Activated CD8-positive, alpha-beta memory T cell treated with anti-CD3 and anti-CD28 coated beads for 1 hour (primary cell): ENCODE measurements around the gene HOXD3.

Source experiments
- DNase-seq, 2 donors: peaks; one replicate each; pipeline ENCODE4 v3.0.0-alpha.2; 2020; ENCODE audit warnings: low read depth in 1 of 2; ENCODE audit errors: extremely low read depth in 1 of 2

Gene HOXD3

DNA sequence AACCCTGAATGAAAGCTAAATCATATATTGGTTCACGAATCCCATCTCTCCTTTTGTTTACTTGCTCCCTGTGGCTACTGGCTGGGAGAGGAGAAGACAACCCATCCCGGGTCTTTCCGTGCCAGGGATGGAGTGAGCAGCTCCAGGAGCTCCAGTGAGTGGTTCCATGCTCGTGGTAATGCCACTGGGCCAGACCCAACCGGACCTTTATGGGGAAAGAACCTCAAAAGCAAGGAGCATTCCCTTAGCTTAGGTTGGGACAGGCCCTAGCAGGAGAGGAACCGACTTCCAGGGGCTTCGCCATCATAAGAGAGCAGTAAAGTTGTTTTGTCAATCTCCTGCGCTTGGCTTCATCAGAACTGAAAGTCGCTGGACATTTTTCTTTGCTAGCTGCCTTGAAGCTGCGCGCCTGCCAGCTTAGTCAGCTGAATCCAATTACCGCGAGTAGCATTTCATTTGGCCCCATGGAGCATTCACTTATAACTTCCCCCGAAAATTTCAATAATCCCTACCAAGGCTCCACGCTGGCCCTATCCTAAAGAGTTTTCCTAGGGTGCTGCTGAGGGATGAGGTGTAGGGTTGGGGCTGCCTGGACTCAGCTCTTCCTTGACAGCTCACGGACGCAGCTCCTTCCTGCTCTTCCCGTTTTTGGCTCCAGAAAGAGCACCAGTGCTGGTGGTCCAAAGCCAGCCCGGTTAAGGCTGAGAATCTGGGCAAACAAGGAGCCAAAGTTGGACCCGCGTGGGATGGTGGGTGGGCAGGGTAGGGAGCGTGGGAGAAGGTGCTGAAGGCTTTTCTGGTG lies 4.9 kb downstream of the HOXD3 start:
- DNase-seq = no peak

DNA sequence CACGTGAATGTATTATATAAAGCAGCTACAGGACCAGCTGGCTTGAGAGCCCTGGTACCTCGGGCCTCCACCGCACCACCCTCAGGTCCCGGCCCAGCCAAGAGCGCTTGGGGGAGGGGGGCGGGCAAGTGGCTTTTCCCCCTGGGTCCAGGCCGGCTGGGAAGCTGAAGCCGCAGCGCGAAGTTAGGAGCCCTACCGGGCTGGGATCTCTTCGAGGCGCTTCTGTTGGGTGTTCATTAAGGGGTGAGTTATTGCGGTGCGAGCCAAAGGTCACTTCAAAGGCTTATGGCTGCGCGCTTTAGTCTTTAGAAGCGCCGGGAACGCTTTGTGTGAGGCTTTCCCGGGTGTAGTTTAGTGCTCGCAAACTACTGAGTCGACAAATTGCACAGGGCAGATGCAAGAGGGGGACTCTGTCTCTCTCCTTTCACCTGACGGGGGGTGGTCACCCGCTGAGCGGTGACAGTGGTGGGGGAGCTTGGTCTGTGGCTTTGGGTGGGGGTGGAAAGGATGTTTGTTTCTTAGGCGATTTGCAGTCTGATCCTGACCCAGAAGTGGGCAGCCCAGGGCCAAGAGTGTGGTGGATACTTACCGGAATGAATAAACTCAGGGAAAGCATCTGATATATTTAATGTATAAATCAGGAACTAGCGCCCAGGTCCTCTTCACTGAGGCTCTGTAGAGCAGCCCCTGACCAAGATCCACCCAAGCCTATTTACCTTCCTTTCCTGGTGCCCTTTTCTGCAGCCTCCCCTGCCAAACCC lies 6.0 kb downstream of the HOXD3 start:
- DNase-seq = no peak

GRCh38 chr2:176163672-176164056 lies 6.6 kb downstream of the HOXD3 start:
- DNase-seq = no peak

GRCh38 chr2:176164201-176164600 lies 7.1 kb downstream of the HOXD3 start:
- no peak for DNase-seq

- DNase-seq = no peak
These were observed 7.7 kb downstream of the HOXD3 start for GRCh38 chr2:176164611-176165369.

DNA sequence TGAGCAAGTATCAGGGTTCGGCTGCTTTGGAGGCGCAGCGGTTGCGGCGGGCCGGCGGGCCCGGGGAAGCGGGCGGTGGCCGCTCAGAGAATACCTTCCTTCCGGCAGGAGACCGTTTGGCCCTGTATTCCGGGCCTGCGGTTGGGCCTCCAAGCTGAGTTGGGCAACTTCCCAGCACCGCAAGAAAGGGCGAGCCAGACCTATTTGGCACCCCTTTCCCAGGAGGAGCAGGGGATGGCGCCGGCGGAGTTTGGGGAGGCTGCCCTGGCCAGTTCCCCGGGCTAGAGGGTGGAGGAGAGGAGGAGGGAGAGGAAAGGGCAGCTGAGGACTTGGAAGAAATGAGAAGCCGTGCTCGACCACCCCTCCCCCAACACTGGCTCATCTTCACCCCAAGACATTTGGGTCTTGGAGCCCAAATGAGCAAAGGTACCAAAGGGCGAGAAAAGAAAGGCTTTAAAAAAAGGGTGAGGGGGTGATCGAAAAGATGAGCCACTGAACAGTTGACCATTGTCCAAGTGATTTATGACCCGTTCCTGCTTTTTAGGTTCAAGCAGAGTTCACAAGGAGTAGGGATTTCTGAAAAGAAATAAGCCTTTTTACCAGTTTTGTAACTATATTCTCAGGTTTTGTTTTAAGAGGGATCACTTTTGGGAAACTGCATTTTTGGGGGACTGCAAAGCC lies 8.4 kb downstream of the HOXD3 start:
- no peak for DNase-seq

DNA sequence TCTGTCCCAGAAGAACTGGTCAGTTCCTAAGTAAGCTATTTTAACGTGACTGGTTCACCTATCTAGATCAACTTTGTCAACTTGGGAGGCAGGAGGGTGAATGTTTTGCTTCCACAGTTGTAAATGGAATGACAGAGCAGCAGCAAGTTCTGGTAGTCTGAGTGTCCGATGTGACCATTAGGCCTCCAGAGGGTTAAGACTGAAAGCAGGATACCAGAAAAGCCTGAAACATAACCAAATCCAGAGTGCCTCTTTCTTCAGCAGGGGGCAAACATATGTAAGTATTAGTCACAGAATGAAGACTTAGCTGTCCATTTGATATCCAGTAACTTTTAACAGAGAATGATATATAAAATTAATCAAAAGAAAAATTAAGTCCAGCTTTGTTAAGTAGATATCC lies 9.2 kb downstream of the HOXD3 start:
- DNase-seq = no peak

GRCh38 chr2:176167398-176167797 lies 10.3 kb downstream of the HOXD3 start:
- DNase-seq = no peak

DNA sequence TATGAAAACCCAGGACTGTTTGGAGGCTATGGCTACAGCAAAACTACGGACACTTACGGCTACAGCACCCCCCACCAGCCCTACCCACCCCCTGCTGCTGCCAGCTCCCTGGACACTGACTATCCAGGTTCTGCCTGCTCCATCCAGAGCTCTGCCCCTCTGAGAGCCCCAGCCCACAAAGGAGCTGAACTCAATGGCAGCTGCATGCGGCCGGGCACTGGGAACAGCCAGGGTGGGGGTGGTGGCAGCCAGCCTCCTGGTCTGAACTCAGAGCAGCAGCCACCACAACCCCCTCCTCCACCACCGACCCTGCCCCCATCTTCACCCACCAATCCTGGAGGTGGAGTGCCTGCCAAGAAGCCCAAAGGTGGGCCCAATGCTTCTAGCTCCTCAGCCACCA lies 12.1 kb downstream of the HOXD3 start:
- DNase-seq = no peak

GRCh38 chr2:176169711-176170110 lies 12.6 kb downstream of the HOXD3 start:
- DNase-seq = no peak

DNA sequence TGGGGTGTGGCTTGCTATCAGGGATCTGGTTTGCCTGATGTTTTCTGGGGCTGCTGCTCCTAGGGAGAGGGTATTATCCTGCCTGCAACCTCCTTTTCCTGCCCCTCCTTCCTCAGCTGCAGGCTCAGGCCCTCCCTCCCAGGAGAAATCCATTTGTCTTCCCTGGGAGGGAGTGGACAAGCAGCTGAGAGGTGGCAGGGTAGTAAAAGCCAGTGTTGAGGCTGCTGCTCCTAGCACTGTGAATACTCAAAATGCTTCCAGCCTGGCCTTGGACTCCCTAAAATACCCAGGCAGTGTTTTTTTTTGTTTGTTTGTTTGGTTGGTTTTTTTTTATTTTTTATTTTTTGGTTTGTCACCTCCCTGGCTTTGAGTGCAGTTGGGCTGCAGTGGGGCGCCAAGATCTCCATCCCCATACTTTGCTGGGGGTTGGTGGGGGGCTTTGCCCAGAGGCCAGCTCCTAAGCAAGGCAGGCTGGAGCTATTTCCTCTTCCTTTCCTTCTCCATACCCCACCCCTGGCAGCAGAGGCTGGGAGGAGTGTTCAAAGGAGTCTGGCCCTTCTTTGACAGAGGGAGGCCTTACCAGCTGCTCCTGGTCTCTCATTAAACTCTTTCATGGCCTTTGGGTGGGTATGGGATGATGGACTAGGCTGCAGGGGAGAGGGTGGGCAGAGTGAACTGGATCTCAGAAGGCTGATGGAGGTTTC lies 13.6 kb downstream of the HOXD3 start:
- DNase-seq = no peak

DNA sequence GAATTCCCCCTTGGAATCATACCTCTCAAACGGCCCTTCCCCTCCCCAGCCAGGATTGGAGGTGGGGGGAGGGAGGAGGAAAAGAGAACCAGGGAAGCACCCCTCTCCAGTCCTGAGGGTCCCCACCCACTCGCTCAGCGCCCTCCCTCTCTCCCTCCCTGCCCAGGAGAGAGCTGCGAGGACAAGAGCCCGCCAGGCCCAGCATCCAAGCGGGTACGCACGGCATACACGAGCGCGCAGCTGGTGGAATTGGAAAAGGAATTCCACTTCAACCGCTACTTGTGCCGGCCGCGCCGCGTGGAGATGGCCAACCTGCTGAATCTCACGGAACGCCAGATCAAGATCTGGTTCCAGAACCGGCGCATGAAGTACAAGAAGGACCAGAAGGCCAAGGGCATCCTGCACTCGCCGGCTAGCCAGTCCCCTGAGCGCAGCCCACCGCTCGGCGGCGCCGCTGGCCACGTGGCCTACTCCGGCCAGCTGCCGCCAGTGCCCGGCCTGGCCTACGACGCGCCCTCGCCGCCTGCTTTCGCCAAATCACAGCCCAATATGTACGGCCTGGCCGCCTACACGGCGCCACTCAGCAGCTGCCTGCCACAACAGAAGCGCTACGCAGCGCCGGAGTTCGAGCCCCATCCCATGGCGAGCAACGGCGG lies 14.4 kb downstream of the HOXD3 start:
- DNase-seq = no peak

DNA sequence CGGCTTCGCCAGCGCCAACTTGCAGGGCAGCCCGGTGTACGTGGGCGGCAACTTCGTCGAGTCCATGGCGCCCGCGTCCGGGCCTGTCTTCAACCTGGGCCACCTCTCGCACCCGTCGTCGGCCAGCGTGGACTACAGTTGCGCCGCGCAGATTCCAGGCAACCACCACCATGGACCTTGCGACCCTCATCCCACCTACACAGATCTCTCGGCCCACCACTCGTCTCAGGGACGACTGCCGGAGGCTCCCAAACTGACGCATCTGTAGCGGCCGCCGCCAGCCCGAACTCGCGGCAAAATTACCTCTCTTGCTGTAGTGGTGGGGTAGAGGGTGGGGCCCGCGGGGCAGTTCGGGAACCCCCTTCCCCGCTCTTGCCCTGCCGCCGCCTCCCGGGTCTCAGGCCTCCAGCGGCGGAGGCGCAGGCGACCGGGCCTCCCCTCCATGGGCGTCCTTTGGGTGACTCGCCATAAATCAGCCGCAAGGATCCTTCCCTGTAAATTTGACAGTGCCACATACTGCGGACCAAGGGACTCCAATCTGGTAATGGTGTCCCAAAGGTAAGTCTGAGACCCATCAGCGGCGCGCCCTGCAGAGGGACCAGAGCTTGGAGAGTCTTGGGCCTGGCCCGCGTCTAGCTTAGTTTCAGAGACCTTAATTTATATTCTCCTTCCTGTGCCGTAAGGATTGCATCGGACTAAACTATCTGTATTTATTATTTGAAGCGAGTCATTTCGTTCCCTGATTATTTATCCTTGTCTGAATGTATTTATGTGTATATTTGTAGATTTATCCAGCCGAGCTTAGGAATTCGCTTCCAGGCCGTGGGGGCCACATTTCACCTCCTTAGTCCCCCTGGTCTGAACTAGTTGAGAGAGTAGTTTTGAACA lies 15.1 kb downstream of the HOXD3 start:
- DNase-seq = no peak

DNA sequence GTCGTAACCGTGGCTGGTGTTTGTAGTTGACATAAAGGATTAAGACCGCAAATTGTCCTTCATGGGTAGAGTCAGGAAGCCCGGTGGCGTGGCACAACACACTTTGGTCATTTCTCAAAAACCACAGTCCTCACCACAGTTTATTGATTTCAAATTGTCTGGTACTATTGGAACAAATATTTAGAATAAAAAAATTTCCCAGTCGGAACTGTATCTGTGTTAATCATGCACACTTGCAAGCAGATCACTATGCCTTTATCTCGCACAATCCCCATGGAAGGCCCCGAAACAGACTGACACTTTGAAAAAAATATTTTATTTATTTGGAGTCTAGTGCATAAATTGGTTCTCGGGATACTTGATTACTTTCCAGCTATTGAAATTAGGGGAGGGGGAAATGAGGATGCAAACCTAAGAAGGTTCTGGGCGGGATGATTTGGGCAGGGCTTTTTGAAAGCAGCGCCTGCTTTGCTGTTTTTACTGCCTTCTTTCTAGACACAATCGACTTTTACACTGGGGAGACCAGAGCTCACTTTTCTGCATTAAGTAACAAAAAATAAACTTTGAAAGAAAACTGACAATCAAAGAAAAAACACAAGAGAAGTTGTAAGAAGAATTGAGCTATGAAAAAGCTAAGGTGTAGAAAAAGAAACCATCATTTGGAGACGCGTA lies 15.9 kb downstream of the HOXD3 start:
- no peak for DNase-seq

DNA sequence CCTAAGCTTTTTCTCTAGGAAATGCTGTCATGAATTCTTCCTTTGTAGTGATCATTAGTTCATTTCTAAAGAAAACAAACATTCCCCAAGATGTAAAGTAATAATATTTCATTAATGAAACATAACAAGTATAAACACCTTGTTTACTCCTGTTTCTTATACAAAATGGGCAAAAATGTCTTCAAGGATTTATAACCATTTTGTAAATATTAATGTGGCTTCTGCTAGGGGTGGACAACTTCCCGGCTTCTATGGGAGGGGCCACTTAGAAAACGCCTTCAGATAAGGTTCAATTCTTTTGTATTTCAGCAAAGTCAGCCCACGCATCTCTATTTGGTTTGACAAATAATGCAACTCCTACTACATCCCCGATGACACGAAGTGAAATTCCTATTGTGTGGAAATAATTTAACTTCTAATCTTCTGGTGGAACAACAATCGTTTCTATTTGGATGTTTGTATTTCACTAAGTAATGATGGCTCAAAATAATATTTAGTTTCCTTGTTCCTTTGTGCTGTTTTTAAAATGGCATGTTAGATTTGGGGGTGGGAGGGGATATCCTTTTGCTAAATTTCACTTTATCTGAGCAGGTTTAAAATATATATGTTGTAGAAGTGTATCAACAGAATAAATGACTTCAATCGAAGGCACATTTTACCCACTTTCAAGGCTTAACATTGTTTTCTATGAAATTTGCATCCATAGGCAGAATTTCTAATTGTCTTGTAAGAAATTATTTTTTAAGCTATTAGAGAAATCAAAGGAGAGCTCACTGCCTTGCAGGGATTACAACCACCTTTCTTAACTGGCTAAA lies 16.7 kb downstream of the HOXD3 start:
- no peak for DNase-seq

GRCh38 chr2:176174382-176174823 lies 17.3 kb downstream of the HOXD3 start:
- DNase-seq = no peak
